Panc1 (cell line): ENCODE measurements around the gene IL22RA1.

ENCODE experiments used
- CTCF ChIP-seq: fragments of 450-650 bp; IDR thresholded peaks from 2 replicates; pipeline ENCODE4 v1.5.1; 2017; ENCODE audit warnings: mild to moderate bottlenecking
- POLR2AphosphoS5 ChIP-seq: IDR thresholded peaks from 2 replicates; pipeline ENCODE4 v1.6.1; 2012; ENCODE audit warnings: mild to moderate bottlenecking, low read depth, low read length, moderate library complexity
- REST ChIP-seq, 2 experiments: IDR thresholded peaks; 2 replicates each; pipeline ENCODE4 v1.6.1; 2011 to 2012; ENCODE audit warnings: low read depth in 2 of 2, control low read depth in 1 of 2, low read length in 1 of 2, mild to moderate bottlenecking in 1 of 2, moderate library complexity in 1 of 2; ENCODE audit not compliant: insufficient read depth in 1 of 2
- SIN3A ChIP-seq: IDR thresholded peaks from 2 replicates; pipeline ENCODE4 v1.6.1; 2012; ENCODE audit warnings: low read depth, mild to moderate bottlenecking, low read length, moderate library complexity, borderline replicate concordance; ENCODE audit not compliant: insufficient read depth
- TCF7L2 ChIP-seq: IDR thresholded peaks from 2 replicates; pipeline ENCODE4 v1.6.1; 2011; ENCODE audit warnings: mild to moderate bottlenecking, low read depth, low read length, inconsistent platforms

- TF ChIP-seq CTCF = no peak
- no peak for TF ChIP-seq POLR2AphosphoS5
- TF ChIP-seq REST (IDR thresholded peaks at IDR 0.05; ENCODE audit: insufficient read depth in 1 of 2, low read depth in 2 of 2, low read length in 1 of 2) = no peak
- no peak for TF ChIP-seq TCF7L2
- TF ChIP-seq SIN3A = no peak
Observed at GRCh38 chr1:24186031-24186710, 43.2 kb upstream of the IL22RA1 start.
